Lung (tissue), 12 donors: ENCODE results near the gene TMEM145. TPM values are rescaled to one million over a fixed set of nuclear protein-coding genes. Genes with fewer than 3 reads are reported as not detected.

Experiments used
- ATAC-seq: fragments of 200-7000 bp; cut with Tn5 transposase; one replicate; pipeline ENCODE4 v1.9.1; 2020; ENCODE audit warnings: moderate number of reproducible peaks; ENCODE audit not compliant: insufficient read depth, low FRiP score
- DNase-seq, 3 donors: peaks; one replicate each; pipeline ENCODE4 v3.0.0-alpha.2; 2013 to 2017
- H3K27ac ChIP-seq, 2 donors: one replicate each; pipeline ENCODE4 v1.5.1; 2013; ENCODE audit warnings: mild to moderate bottlenecking in 2 of 2, moderate library complexity in 2 of 2, control low read depth in 1 of 2, inconsistent platforms in 1 of 2, low read depth in 1 of 2, low read length in 1 of 2
- H3K27me3 ChIP-seq, 3 donors: one replicate each; pipeline ENCODE4 v1.5.1; 2013; ENCODE audit warnings: low read length in 2 of 3; ENCODE audit not compliant: control insufficient read depth in 3 of 3, insufficient read depth in 3 of 3
- H3K36me3 ChIP-seq, 4 donors: one replicate each; pipeline ENCODE4 v1.5.1; 2013; ENCODE audit warnings: low read length in 4 of 4, mild to moderate bottlenecking in 1 of 4, moderate library complexity in 1 of 4; ENCODE audit not compliant: control insufficient read depth in 4 of 4, insufficient read depth in 4 of 4
- H3K4me1 ChIP-seq, 5 donors: one replicate each; pipeline ENCODE4 v1.5.1; 2013; ENCODE audit warnings: low read length in 5 of 5, mild to moderate bottlenecking in 2 of 5, moderate library complexity in 1 of 5; ENCODE audit not compliant: control insufficient read depth in 5 of 5, insufficient read depth in 5 of 5
- H3K4me3 ChIP-seq: one replicate; pipeline ENCODE4 v1.5.1; 2013; ENCODE audit warnings: mild to moderate bottlenecking, control low read depth, moderate library complexity
- H3K9ac ChIP-seq, 2 donors: one replicate each; pipeline ENCODE4 v1.5.1; 2013; ENCODE audit warnings: low read length in 2 of 2, control low read depth in 1 of 2; ENCODE audit not compliant: insufficient read depth in 1 of 2
- H3K9me3 ChIP-seq, 4 donors: one replicate each; pipeline ENCODE4 v1.5.1; 2013; ENCODE audit warnings: low read length in 3 of 4, mild to moderate bottlenecking in 1 of 4, moderate library complexity in 1 of 4; ENCODE audit not compliant: control insufficient read depth in 4 of 4, insufficient read depth in 3 of 4
- CTCF ChIP-seq: IDR thresholded peaks from 2 replicates; pipeline ENCODE4 v1.5.1; 2012; ENCODE audit warnings: mild to moderate bottlenecking; ENCODE audit errors: control extremely low read depth, extremely low read depth
- WGBS, 2 donors: extraction: QIAGEN DNeasy Blood & Tissue Kit; methylation state at CpG; one replicate each; pipeline ENCODE4 v1.1.7; 2013; 5-methylcytosine and 5-hydroxymethylcytosine counted together
- polyA plus RNA-seq, 2 donors: library from polyadenylated mRNA; stranded (reverse); fragments of 200-250 nt; gene quantifications; one replicate each; pipeline ENCODE4 v1.2.1, GENCODE V29; 2013
- total RNA-seq, 2 donors: library from RNA; depleted of rRNA in 1 of 2; stranded (reverse); fragments of >200 nt in 1 of 2; gene quantifications; one replicate each; pipeline ENCODE4 v1.2.1, GENCODE V29; 2014 to 2021
- donor health status: control.
- donor health status: control.
- donor health status: Bipolar disorder and iron deficiency.
- donor health status: healthy.
- donor health status: DM: yes; HTN: yes; CAD: no.

TMEM145 gene
- total and polyA plus RNA-seq, 4 donors, result 0.12 to 0.95 (median 0.40) TPM; not detected in 1

DNA sequence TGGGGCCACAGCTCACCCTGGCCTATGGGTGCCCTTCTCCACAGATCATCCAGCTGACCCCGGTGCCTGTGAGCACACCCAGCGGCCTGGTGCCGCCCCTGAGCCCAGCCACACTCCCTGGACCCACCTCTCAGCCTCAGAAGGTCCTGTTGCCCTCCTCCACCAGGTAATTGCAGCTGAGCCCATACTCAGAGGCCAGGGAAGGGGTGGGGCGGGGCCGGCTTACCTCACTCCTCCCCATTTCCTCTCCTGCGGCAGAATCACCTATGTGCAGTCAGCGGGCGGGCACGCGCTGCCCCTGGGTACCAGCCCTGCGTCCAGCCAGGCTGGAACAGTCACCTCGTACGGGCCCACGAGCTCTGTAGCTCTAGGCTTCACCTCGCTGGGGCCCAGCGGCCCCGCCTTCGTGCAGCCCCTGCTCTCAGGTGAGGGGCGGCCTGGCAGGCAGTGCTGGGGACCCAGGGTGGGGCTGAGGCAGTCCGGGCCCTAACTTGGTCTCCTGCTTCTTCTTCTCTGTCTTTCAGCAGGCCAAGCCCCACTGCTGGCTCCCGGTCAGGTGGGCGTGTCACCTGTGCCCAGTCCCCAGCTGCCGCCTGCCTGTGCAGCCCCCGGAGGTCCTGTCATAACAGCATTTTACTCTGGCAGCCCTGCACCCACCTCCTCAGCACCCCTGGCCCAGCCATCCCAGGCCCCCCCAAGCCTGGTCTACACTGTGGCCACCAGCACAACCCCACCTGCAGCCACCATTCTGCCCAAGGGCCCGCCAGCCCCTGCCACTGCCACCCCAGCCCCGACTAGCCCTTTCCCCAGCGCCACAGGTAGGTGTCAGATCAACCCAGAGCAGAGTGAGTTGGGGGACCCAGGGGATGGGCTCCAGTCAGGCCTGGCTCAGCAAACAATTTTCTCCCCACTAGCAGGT lies 20.8 kb upstream of the TMEM145 start:
- no peaks in the 10 kb centered on the region for H3K4me1 ChIP-seq
- no peak for ATAC-seq

GRCh38 chr19:42292963-42293362 lies 20.1 kb upstream of the TMEM145 start:
- no peaks in the 10 kb centered on the region for H3K27me3 ChIP-seq
- 92 to 97% methylated on average over 14 of the region's 14 CpGs for WGBS, 2 donors
- H3K9ac ChIP-seq, result no peak overlapping the region
- no peaks in the 10 kb centered on the region for H3K4me1 ChIP-seq
- no peaks in the 10 kb centered on the region for H3K9me3 ChIP-seq
- H3K4me3 ChIP-seq, result no peak overlapping the region
- ATAC-seq (no peak), DNase-seq (no peak)
- no peak overlapping the region for H3K27ac ChIP-seq
- TF ChIP-seq CTCF, result no peak
- peaks cover 14 to 75% (median 36%) of the 10 kb centered on the region in 4 donors for H3K36me3 ChIP-seq

More for the DNA sequence above, 20.8 kb upstream of the TMEM145 start:
- WGBS, 2 donors, result 92 to 94% methylated on average over 26 to 27 of the region's 27 CpGs
- H3K27me3 ChIP-seq, result no peaks in the 10 kb centered on the region
- DNase-seq, result no peak
- TF ChIP-seq CTCF, result no peak
- H3K27ac ChIP-seq, result no peak overlapping the region
- H3K9ac ChIP-seq, result no peak overlapping the region
- no peaks in the 10 kb centered on the region for H3K9me3 ChIP-seq
- H3K36me3 ChIP-seq, result peaks cover 14 to 82% (median 42%) of the 10 kb centered on the region in 4 donors
- H3K4me3 ChIP-seq, result no peak overlapping the region

GRCh38 chr19:42293540-42293939 lies 19.6 kb upstream of the TMEM145 start:
- no peak for DNase-seq
- Histone ChIP-seq H3K27ac (no peak overlapping the region), H3K4me3 (no peak overlapping the region), H3K27me3 (no peaks in the 10 kb centered on the region), H3K4me1 (no peaks in the 10 kb centered on the region), H3K9me3 (no peaks in the 10 kb centered on the region), H3K36me3 (peaks cover 10 to 71% (median 33%) of the 10 kb centered on the region in 4 donors), H3K9ac (no peak overlapping the region)
- ATAC-seq, result no peak
- WGBS, 2 donors, result 90 to 91% methylated on average over 17 of the region's 17 CpGs
- no peak for TF ChIP-seq CTCF
